Spleen (tissue), 11 donors: ENCODE results near the gene SMARCAL1. TPM values are rescaled to one million over a fixed set of nuclear protein-coding genes. Genes with fewer than 3 reads are reported as not detected.
A peak's percentile ranks its signal among the peaks of the same experiment; 100 is the strongest.

ENCODE experiments used
- DNase-seq: peaks from one replicate; pipeline ENCODE4 v3.0.0-alpha.2; 2020
- H3K27ac ChIP-seq, 8 donors: fragments of 200-600 bp; sonication (generic) in 7 of 8; 1 replicate in 4 of 8; 2 replicates in 4 of 8; pipeline versions ENCODE4 v1.5.0 to v1.8.0; 2016 to 2021; ENCODE audit warnings: inconsistent platforms in 4 of 8, mild to moderate bottlenecking in 4 of 8, moderate library complexity in 1 of 8
- H3K27me3 ChIP-seq, 7 donors: fragments of 200-600 bp; sonication (generic) in 6 of 7; replicated peaks in 1 of 7; 1 replicate in 4 of 7; 2 replicates in 3 of 7; pipeline versions ENCODE4 v1.5.0 to v1.8.0; 2016 to 2021; ENCODE audit warnings: inconsistent platforms in 3 of 7, mild to moderate bottlenecking in 1 of 7
- H3K36me3 ChIP-seq, 6 donors: fragments of 200-600 bp; sonication (generic) in 5 of 6; 1 replicate in 4 of 6; 2 replicates in 2 of 6; pipeline versions ENCODE4 v1.5.0 to v1.8.0; 2016 to 2021; ENCODE audit warnings: inconsistent platforms in 2 of 6
- H3K4me1 ChIP-seq, 6 donors: fragments of 200-600 bp; sonication (generic) in 5 of 6; 1 replicate in 3 of 6; 2 replicates in 3 of 6; pipeline versions ENCODE4 v1.5.0 to v1.8.0; 2016 to 2021; ENCODE audit warnings: inconsistent platforms in 3 of 6
- H3K4me3 ChIP-seq, 8 donors: fragments of 200-600 bp; sonication (generic) in 7 of 8; 1 replicate in 4 of 8; 2 replicates in 4 of 8; pipeline versions ENCODE4 v1.5.0 to v1.8.0; 2016 to 2021; ENCODE audit warnings: inconsistent platforms in 4 of 8, mild to moderate bottlenecking in 4 of 8, moderate library complexity in 2 of 8
- H3K9me3 ChIP-seq, 8 donors: fragments of 200-600 bp; sonication (generic) in 7 of 8; 1 replicate in 4 of 8; 2 replicates in 4 of 8; pipeline versions ENCODE4 v1.5.0 to v1.8.0; 2016 to 2021; ENCODE audit warnings: inconsistent platforms in 4 of 8
- POLR2A ChIP-seq, 3 donors: fragments of 450-650 bp; IDR thresholded peaks; one replicate each; pipeline ENCODE4 v1.5.1; 2017; ENCODE audit warnings: antibody characterized with exemption in 3 of 3, mild to moderate bottlenecking in 1 of 3
- POLR2AphosphoS5 ChIP-seq, 3 donors: sonication (generic); formaldehyde crosslinking; IDR thresholded peaks; one replicate each; pipeline ENCODE4 v1.5.1; 2017; ENCODE audit warnings: antibody characterized with exemption in 3 of 3
- WGBS, 5 donors: extraction: QIAGEN DNeasy Blood & Tissue Kit in 3 of 5; methylation state at CpG; one replicate each; pipeline versions ENCODE4 v1.1.5 to v1.1.7; 2013 to 2018; 5-methylcytosine and 5-hydroxymethylcytosine counted together
- intact Hi-C: fragments of 100-400 bp; cut with DNase I; formaldehyde crosslinking; loops from one replicate; pipeline ENCODE4 v1.15.0; 2023; ENCODE audit warnings: low total_unique reads
- polyA plus RNA-seq, 3 donors: library from polyadenylated mRNA; stranded (reverse); fragments of 200-250 nt; gene quantifications; one replicate each; pipeline ENCODE4 v1.2.1, GENCODE V29; 2013
- total RNA-seq, 7 donors: library from RNA; depleted of rRNA in 3 of 7; stranded (reverse); fragments of >200 nt in 3 of 7; fragmentation: NEBNext Ultra II Directional in 4 of 7; extraction: Animal tissue kit (Norgen Biotek cat#: 25700) in 4 of 7; gene quantifications; one replicate each; pipeline versions ENCODE4 v1.1.0 to v1.2.1, GENCODE V29; 2016 to 2021
- TF ChIP-seq, protein P1 (sequence below), 11 experiments: fragments of 200-600 bp in 7 of 11; fragments of 450-650 bp in 4 of 11; sonication (generic) in 4 of 11; IDR thresholded peaks in 8 of 11; conservative IDR thresholded peaks in 3 of 11; 1 replicate in 7 of 11; 2 replicates in 4 of 11; pipeline versions ENCODE4 v1.4.0 to v1.8.0; 2016 to 2021; ENCODE audit warnings: antibody characterized with exemption in 11 of 11, inconsistent platforms in 4 of 11, mild to moderate bottlenecking in 1 of 11
- donor health status: healthy with polysubstance abuse.
- donor health status: DM: no; HTN: no; CAD: no; lungs with moderate emphysema.
- donor health status: DM: no; HTN: no; CAD: no.
- donor health status: Bipolar disorder and iron deficiency.
- donor health status: healthy.
- donor health status: DM: no; HTN: no; CAD: no.
- donor health status: DM: yes; HTN: yes; CAD: no.

Gene SMARCAL1
- total and polyA plus RNA-seq, 10 donors: 7.3 to 34.9 (median 24.6) TPM

DNA sequence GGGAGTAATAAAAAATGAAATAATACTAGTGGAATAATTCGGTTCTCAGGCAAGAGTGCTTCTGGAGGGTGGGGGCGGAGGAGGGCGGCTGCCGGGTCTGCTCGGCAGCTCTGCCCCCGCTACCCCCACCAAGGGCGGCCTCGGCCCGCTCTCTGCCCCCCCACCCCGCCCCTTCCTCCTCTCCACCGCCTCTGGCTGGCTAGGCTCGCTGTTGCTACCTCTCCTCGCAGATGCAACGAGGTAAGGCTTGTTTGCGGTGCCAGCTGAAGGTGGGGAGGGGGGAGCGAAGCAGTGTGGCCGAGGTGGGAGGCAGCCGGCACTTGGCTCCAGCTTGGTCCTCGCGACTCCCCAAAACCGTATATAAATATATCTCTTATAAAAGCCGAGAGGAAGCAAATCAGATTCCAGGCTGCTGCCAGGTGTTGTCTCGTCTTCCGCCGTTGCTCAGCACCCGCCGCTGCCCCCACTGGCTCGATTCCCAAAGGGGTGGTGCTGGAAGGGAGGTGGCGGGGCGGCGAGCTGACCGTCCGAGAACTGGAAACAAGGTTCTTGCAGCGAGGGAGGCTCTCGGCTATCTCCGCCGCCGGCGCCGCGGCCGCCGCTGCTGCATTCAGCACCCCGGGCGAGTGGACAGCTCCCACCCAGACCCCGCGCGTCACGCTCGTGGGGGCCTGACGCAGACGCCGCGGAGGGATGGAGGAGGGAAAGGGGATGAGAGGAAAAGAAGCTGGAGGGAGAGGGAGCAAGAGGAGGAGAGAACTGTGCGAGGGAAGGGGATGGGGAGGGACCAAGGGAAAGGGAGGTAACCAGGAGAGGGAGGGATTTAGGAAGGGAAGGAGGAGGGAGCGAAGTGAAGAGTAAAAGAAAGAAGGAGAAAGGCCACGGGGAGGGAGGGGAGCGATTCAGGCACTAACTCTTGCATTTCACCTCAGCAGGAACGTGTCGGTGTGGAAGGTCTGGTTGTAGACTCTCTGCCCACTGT is 40.3 kb upstream of the SMARCAL1 start, which contains the start of gene MARCHF4:
TSS of gene MARCHF4 (minus strand) at position 763 of the 982 bp plus-strand sequence. CDS start 2,223 bp downstream, outside the sequence.
- Histone ChIP-seq H3K4me1 (peaks cover 8 to 18% (median 17%) of the 10 kb centered on the region in 6 donors), H3K9me3 (no peaks in the 10 kb centered on the region), H3K36me3 (no peaks in the 10 kb centered on the region), H3K27ac (no peak within 1 kb of the TSS), H3K4me3 (peak within 1 kb of the TSS in 4 of 8 donors; percentile 14 to 50 (median 20)), H3K27me3 (peaks cover 0 to 88% (median 46%) of the 10 kb centered on the region in 7 donors)
- WGBS, 5 donors: 2 to 4% (median 2%) methylated on average over 52 to 60 of the region's 60 CpGs
- DNase-seq: peak; percentile 86
- peak; percentile 22 to 76 (median 43) for TF ChIP-seq POLR2AphosphoS5 (IDR thresholded peaks at IDR 0.05)
- TF ChIP-seq POLR2A (IDR thresholded peaks at IDR 0.05): no peak
- intact Hi-C loops: no loop called here

DNA sequence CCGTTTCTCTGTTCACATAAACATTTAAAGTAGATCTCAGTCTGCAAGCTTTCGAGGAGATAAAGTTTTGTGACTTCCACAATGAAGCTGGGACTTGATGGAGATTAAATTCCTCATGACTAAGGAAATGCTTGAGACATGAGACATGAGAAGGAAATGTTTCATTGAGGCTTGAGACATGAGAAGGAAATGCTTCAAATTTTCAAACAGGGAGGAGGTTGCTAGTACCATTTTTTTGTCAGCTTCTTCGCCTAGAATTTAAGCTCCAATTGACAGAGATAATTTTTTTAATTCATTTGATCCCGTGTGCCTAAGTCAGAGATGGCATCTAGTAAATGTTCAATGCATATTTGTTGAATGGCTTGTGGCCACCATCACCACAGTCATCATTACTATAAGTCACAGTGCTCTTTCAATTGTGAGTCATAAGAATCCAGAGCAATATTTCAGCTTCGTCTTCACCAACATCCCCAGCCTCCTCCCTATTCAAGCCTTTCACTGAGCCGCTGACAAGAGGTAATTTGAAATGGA is 39.5 kb upstream of the SMARCAL1 start:
- H3K9me3 ChIP-seq: no peaks in the 10 kb centered on the region
- H3K4me1 ChIP-seq: peaks cover 8 to 18% (median 17%) of the 10 kb centered on the region in 6 donors
- H3K36me3 ChIP-seq: no peaks in the 10 kb centered on the region
- no peak overlapping the region for H3K27ac ChIP-seq
- no peak for DNase-seq
- intact Hi-C loops: no loop called here
- TF ChIP-seq, protein P1, sequence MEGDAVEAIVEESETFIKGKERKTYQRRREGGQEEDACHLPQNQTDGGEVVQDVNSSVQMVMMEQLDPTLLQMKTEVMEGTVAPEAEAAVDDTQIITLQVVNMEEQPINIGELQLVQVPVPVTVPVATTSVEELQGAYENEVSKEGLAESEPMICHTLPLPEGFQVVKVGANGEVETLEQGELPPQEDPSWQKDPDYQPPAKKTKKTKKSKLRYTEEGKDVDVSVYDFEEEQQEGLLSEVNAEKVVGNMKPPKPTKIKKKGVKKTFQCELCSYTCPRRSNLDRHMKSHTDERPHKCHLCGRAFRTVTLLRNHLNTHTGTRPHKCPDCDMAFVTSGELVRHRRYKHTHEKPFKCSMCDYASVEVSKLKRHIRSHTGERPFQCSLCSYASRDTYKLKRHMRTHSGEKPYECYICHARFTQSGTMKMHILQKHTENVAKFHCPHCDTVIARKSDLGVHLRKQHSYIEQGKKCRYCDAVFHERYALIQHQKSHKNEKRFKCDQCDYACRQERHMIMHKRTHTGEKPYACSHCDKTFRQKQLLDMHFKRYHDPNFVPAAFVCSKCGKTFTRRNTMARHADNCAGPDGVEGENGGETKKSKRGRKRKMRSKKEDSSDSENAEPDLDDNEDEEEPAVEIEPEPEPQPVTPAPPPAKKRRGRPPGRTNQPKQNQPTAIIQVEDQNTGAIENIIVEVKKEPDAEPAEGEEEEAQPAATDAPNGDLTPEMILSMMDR (IDR thresholded peaks at IDR 0.05 in 8 of 11, conservative IDR thresholded peaks at IDR 0.05 in 3 of 11): no peak
- TF ChIP-seq POLR2A (IDR thresholded peaks at IDR 0.05) (no peak), POLR2AphosphoS5 (IDR thresholded peaks at IDR 0.05) (no peak)
- 29 to 37% (median 31%) methylated on average over 6 of the region's 6 CpGs for WGBS, 5 donors
- H3K4me3 ChIP-seq: no peak overlapping the region
- peaks cover 0 to 84% (median 46%) of the 10 kb centered on the region in 7 donors for H3K27me3 ChIP-seq

DNA sequence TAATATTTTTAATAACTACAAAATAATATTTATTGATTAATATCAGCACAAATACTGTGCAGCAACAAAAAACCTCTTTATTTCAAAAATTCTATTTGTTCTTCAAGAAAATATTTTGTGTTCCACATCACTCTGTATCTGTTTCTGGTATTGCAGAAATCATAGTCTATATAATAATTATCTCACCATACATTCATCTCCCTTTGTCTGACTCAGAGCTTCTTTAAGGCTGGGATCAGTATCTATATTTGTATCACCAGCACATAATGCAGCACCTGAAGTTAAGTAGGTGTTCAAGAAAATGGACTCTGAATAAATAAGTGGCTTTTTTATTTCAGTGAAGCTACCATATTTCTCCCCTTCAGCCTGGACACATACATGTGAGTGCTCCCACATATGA is 38.4 kb upstream of the SMARCAL1 start:
- intact Hi-C loops: no loop called here
- peaks cover 0 to 78% (median 40%) of the 10 kb centered on the region in 7 donors for H3K27me3 ChIP-seq

DNA sequence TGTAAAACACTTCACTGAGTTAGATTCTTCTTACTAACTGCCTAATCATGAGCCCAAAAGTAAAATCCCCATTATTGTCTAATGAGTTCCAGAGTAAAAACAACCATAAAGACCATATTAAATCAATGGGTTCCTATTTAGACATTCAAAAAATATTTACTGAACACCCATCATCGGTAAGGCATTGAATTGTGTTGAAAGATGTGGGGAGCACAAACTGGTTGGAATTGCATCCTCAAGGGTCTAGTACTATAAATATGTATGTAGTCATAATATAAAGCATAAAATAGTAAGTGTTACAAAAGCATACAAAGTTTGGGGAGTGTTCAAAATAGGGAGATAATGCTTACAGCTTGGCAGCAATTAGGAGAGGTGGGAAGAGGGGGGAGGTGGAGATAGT is 37.0 kb upstream of the SMARCAL1 start:
- Histone ChIP-seq H3K4me3 (no peak overlapping the region), H3K27ac (no peak overlapping the region), H3K4me1 (peaks cover 8 to 18% (median 17%) of the 10 kb centered on the region in 6 donors), H3K9me3 (no peaks in the 10 kb centered on the region), H3K36me3 (no peaks in the 10 kb centered on the region), H3K27me3 (peaks cover 0 to 64% (median 30%) of the 10 kb centered on the region in 7 donors)
- intact Hi-C loops: no loop called here
- DNase-seq: no peak
- WGBS, 5 donors: 74 to 87% (median 83%) methylated on average over 1 of the region's 1 CpG
- TF ChIP-seq POLR2AphosphoS5 (IDR thresholded peaks at IDR 0.05) (no peak), POLR2A (IDR thresholded peaks at IDR 0.05) (no peak)
- TF ChIP-seq, protein P1 (IDR thresholded peaks at IDR 0.05 in 8 of 11, conservative IDR thresholded peaks at IDR 0.05 in 3 of 11): no peak

More for the DNA sequence above, 38.4 kb upstream of the SMARCAL1 start:
- Histone ChIP-seq H3K36me3 (no peaks in the 10 kb centered on the region), H3K4me3 (no peak overlapping the region), H3K9me3 (no peaks in the 10 kb centered on the region), H3K4me1 (peaks cover 8 to 18% (median 17%) of the 10 kb centered on the region in 6 donors), H3K27ac (no peak overlapping the region)
- no peak for DNase-seq
- TF ChIP-seq POLR2AphosphoS5 (IDR thresholded peaks at IDR 0.05) (no peak), POLR2A (IDR thresholded peaks at IDR 0.05) (no peak)
- TF ChIP-seq, protein P1 (IDR thresholded peaks at IDR 0.05 in 8 of 11, conservative IDR thresholded peaks at IDR 0.05 in 3 of 11): no peak
